KOPT-K1 (cell line): ENCODE measurements around the gene ELAVL1.

Experiments
- H3K27ac ChIP-seq: fragments of 200-600 bp; sonication (generic); 2 replicates; pipeline ENCODE4 v1.5.1; 2016; ENCODE audit warnings: antibody characterized with exemption, mild to moderate bottlenecking, low read depth, low read length; ENCODE audit not compliant: poor library complexity, severe bottlenecking
- H3K36me3 ChIP-seq: fragments of 200-600 bp; sonication (generic); 2 replicates; pipeline ENCODE4 v1.5.1; 2017; ENCODE audit warnings: antibody characterized with exemption, mild to moderate bottlenecking, low read length, moderate library complexity; ENCODE audit not compliant: insufficient read depth
- H3K9me3 ChIP-seq: fragments of 200-600 bp; sonication (generic); 2 replicates; pipeline ENCODE4 v1.5.1; 2017; ENCODE audit warnings: antibody characterized with exemption, low read length, mild to moderate bottlenecking; ENCODE audit not compliant: insufficient read depth, poor library complexity, severe bottlenecking

ELAVL1 gene

DNA sequence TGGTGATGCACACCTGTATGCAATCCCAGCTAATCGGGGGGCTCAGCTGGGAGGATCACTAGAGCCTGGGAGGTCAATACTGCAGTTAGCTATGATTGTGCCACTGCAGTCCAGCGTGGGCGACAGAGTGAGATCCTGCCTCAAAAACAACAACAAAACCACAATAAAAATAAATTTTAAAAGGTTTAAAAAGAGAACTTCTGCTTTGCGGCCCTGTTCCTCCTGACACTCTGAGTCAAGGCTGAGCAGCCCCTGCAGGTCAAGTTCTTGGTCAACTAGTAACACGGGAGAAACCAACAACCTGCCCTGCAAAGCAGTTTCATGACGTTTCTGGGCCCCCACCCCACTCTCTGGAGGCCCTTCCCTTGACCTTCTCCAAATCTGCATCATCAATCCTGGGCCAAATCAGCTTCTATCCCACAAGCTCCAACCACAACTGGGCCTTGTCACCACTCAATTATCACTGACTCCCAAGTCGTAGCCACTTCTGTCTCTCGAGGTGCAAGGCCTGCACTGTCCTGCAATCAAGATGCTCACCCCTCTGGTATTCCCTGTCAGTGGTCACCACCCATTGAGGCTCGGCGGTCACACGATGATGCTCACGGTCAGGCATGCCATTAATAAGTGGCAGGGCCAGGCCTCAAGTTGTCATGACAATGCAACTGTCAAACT is 7.5 kb downstream of the ELAVL1 start:
- H3K36me3 ChIP-seq = peaks cover 49% of the 10 kb centered on the region
- H3K9me3 ChIP-seq = no peaks in the 10 kb centered on the region
- no peak overlapping the region for H3K27ac ChIP-seq

DNA sequence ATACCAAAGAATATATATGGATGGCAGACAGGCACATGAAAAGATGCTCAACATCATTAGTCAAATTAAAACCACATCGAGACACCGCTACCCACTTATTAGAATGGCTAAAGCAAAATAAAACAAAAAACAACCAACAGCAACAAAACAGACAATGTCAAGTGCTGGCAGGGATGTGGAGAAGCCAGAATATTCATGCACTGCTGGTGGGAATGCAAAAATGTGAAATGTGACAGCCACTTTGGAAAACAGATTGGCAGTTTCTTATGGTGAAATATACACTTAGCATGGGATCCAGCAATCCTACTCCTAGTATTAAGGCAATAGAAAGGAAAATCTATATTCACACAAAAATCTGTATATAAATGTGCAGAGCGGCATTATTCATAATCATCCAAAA is 8.6 kb downstream of the ELAVL1 start:
- H3K9me3 ChIP-seq = no peaks in the 10 kb centered on the region
- H3K36me3 ChIP-seq = peaks cover 55% of the 10 kb centered on the region
- H3K27ac ChIP-seq = no peak overlapping the region

DNA sequence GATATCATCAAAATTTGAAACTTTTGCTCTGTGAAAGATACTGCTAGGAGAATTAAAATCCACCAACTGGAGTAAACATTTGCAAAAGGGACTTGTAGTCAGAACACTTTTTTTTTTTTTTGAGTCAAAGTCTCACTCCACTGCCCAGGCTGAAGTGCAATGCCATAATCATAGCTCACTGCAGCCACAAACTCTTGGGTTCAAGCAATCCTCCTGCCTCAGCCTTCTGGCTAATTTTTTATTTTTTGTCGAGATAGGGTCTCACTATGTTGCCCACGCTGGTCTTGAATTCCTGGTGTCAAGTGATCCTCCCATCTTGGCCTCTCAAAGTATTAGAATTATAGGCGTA is 9.7 kb downstream of the ELAVL1 start:
- Histone ChIP-seq H3K36me3 (peaks cover 55% of the 10 kb centered on the region), H3K27ac (no peak overlapping the region), H3K9me3 (no peaks in the 10 kb centered on the region)

DNA sequence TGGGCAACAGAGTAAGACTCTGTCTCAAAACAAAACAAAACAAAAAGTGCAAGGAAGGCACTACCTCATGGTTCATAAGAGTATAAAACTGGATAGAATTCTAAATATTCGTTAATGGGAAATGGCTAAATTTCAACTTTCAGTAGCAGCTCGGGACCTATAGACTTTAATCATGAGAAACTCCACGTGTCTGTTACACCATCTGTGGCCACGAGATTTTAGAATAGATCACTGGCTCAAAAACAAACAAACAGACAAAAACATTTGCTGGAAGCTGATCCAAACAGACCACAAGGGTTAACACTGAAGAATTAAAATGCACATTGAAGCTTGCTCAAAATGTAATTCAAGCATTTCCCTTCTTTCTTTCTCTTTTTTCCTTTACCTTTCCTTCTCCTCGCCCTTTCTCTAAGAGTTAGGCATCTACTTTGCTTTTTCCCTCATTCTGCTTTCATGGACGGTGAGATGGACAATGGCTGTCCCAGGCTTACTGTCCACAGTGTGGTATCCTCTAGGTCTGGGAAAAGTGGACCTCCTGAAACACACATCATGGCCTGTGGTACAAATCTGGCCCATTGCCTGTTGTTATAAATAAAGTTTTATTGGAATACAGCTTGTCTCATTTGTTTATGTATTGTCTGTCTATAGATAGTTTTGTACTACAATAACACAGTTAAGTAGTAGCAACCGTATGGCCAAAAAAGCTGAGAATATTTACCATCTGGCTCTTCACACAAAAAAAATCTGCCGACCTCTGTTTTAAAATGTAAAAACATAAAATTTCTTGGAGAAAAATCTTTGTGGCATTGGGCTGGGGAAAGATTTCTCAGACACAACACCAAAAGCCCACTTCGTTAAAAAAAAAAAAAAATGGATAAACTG is 10.3 kb downstream of the ELAVL1 start:
- Histone ChIP-seq H3K27ac (no peak overlapping the region), H3K9me3 (no peaks in the 10 kb centered on the region), H3K36me3 (peaks cover 55% of the 10 kb centered on the region)

DNA sequence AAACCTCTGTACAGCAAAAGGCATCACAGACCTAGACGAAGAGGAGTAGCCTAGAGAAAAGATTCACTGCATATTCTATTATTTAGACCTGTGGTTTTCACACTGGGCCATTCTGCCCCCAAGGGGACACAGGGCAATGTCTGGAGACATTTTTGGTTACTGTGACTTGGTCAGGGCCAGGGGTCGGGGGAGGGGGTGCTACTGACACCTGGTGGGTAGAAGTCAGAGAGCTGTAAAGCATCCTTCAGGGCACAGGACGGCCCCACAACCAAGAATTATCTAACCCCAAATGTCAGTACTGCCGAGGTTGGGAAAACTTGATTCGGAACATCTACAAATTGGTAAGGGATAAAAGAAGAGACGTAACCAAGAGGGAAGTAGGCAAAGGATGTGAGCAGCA is 11.3 kb downstream of the ELAVL1 start:
- no peaks in the 10 kb centered on the region for H3K9me3 ChIP-seq
- H3K36me3 ChIP-seq = peaks cover 55% of the 10 kb centered on the region
- H3K27ac ChIP-seq = no peak overlapping the region

DNA sequence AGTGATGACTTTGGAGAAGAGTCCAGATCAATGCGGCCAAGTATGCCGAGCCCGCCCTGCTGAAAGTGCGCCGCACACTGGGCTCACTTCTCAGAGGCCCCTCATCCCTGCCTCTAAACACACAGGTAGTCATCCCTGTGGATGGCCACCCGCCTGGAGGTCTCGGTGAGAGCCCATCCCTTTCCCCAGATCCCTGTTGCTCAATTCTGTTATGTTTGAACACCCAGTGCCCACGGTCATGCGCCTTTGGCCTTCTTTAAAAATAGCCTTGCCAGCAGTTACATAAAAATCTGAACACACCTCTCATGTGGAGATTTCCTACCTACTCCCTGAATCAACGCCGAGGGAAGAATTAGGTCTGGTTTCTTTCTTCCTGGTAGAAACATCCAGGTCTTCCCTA is 11.9 kb downstream of the ELAVL1 start:
- no peak overlapping the region for H3K27ac ChIP-seq
- no peaks in the 10 kb centered on the region for H3K9me3 ChIP-seq
- peaks cover 55% of the 10 kb centered on the region for H3K36me3 ChIP-seq

DNA sequence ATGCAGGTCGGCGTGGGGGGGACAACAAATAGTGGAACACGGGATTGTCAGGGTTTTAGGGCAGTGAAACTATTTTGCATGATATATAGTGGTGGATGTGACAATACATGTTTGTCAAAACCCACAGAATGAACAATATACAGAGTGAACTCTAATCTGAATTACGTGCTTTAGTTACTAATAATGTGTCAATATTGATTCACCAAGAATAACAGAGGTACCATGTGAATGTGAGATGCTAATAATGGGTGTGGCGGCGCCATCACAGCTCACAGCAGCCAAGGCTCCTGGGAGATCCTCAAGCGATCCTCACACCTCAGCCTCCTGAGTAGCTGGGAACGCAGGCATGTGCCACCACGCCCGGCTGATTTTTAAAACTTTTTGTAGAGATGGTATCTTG is 12.9 kb downstream of the ELAVL1 start:
- H3K36me3 ChIP-seq = peaks cover 62% of the 10 kb centered on the region
- no peak overlapping the region for H3K27ac ChIP-seq
- no peaks in the 10 kb centered on the region for H3K9me3 ChIP-seq

DNA sequence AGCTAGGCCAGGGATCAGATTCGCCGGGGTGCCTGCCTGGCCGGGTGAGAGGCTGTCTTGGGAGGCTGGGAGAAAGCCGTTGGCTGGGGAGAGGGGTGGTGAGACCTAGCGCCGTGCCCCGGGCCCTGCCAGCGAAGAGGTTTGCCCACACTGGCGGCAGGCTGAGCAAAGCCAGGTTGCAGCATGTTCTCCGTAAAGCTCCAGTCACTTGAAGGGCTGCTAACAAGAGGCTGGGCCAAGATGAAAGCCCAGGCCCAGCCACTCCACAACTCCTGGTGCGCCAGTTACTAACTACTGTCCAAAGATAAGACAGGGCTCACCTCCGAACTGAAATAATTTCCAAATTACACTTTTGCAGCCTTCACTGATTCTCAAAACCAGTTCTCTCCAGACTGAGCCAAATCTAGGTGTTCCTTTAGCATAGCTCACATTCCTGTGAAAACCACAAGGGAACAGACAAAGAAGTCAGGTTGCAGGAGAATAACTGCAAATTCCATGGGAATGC is 16.3 kb downstream of the ELAVL1 start:
- no peak overlapping the region for H3K27ac ChIP-seq
- no peaks in the 10 kb centered on the region for H3K9me3 ChIP-seq
- peaks cover 96% of the 10 kb centered on the region for H3K36me3 ChIP-seq

DNA sequence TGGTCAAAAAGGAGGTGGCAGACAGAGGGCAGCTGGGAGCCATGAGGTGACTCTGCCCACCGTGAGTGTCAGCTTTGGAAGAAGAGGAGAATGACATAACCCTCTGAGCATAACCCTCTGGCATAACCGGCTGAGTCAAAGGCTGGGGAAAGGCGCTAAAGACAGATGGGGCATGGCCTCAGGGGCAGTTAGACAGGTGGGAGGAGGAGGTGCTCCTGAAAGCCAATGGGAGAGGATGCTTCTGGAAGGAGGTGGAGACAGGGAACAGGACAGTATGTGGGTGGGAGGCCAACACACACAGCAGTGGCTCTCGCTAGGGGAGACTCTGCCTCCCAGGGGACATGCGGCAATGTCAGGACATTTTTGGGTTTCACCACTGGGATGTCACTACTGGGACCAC is 17.1 kb downstream of the ELAVL1 start:
- H3K27ac ChIP-seq = no peak overlapping the region
- peaks cover 100% of the 10 kb centered on the region for H3K36me3 ChIP-seq
- H3K9me3 ChIP-seq = no peaks in the 10 kb centered on the region

DNA sequence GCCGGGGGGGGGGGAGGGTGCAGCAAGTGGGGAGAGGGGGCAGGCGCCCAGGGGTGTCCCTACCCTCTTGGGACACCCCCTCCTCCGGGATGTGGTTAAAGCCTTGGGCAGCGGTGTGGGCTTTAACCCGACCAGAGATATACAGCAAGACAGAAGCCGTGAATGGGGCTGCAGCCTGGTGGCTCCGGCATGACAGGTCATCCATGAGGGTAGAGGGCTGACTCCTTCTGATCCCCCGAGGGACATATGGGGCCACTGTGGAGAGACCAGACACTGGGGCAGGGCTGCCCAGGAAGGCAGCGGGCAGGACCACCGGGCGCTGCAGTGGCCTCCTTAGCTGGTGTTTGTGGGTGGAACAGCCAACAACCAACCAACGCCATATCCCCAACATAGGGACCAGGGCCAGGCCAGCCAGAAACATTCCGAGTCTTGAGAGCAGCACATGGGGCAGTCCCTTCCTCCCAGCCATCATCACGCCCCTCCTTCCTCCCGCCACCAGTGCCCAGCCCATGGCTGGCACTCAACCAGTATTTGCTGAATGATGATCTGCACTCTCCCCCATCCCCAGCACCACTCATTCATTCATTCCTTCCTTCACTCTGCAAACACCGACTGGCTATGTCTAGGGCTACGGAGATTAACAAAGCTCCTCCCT is 18.2 kb downstream of the ELAVL1 start:
- H3K36me3 ChIP-seq = peaks cover 100% of the 10 kb centered on the region
- no peaks in the 10 kb centered on the region for H3K9me3 ChIP-seq
- no peak overlapping the region for H3K27ac ChIP-seq

DNA sequence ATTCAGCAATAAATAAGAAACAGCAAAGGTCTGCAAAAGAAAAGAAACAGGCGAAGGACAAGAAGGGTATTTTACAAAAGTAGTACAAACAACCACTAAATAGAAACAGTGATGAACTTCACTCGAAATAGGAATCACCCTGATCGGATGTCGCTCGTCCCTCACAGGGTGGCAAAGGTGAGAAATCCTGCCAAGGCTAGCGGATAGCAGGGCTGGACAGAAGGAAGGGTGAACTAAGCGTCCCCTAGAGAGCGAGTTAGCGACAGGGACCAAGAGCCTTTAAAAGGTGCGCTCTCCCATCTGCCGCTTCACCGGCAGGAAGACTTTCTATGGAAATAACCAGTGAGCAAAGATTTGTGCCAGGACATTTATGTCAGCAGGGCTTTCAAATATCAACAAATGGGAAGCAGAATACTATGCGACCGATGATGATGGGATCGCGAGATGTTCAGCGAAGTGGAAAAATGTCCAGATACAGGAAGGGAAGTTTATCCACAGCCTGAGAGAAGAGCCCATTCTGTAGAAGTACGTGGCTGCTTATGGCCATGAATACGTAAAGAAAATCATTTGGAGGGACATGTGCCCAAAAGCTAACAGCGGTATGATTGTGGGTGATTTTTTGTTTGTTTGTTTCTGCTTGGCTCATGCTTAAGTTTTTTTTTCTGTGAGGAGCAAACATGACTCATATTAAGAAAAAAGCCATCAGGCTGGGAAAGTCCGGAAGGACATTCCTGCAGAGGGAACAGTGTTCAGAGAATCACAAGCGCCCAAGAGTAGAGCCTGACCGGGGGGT is 18.9 kb downstream of the ELAVL1 start:
- no peaks in the 10 kb centered on the region for H3K9me3 ChIP-seq
- peaks cover 100% of the 10 kb centered on the region for H3K36me3 ChIP-seq
- H3K27ac ChIP-seq = no peak overlapping the region

DNA sequence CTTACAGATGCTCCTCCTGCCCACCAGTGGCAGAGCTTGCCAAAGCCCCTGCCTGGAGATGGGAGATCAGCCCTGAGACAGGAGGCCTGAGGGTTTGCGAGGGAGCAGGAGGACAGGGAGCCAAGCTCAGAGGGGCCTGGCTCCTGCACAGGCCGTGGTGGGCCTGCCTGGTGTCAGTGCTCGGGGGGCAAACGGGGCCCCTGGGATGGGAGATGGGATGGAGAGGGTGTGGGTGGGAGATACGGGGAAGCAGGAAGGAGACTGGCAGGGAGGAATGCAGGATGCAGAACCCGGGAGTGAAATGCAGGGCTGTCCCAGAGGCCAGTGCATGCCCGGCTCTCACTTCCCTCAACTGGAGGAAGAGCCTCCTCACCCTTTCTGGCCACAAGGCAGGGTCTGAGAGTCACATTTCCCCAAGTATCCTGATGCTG is 19.9 kb downstream of the ELAVL1 start:
- H3K36me3 ChIP-seq = peaks cover 100% of the 10 kb centered on the region
- H3K9me3 ChIP-seq = no peaks in the 10 kb centered on the region
- no peak overlapping the region for H3K27ac ChIP-seq

DNA sequence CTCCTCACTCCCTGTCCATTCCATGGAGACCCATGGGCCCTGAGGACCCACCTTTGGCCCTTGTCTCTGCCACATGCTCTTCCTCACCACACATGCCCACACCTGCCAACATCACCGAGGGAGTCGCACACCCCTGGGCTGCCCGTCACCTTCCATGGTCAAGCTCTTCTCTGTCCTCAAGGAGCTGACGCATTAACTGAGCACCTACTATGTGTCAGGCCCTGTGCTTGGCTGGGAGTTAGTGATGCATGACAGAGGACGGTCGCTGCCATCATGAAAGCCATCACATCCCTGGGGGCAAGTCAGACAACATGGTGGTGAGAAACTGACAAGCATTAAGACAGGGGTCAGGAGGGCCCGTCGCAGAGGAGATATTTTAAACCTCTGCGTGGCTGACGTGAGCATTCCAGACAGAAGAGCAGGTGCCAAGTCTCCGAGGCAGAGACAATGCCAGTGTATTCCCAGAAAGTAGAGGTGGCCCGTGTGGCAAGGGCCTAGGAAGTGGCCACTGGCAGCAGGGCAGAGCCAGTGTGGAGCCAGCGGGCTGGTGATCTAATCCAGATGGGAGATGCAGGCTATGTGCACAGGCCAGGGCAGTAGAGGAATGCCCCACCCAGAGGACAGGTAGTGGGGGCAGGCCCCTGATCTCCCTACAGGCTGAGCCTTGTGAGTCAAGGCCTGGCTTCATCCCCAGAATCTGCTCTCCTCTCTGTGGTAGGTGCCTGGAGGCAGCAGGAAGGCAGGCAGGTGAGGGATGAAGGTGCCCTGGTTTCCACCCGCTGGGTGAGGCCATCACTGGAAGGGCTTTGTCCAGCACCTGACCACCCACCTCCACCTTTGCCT is 21.2 kb downstream of the ELAVL1 start:
- no peak overlapping the region for H3K27ac ChIP-seq
- no peaks in the 10 kb centered on the region for H3K9me3 ChIP-seq
- peaks cover 100% of the 10 kb centered on the region for H3K36me3 ChIP-seq
